Ishikawa (cell line): ENCODE measurements around the gene IPO9.

Experiments used
- CEBPB ChIP-seq: IDR thresholded peaks from 2 replicates; pipeline ENCODE4 v1.6.1; 2012
- NFIC ChIP-seq: IDR thresholded peaks from 2 replicates; pipeline ENCODE4 v1.6.1; 2012
- RAD21 ChIP-seq: IDR thresholded peaks from 2 replicates; pipeline ENCODE4 v1.6.1; 2012; ENCODE audit warnings: low read depth
- TAF1 ChIP-seq: IDR thresholded peaks from 2 replicates; pipeline ENCODE4 v1.6.1; 2012; ENCODE audit warnings: low read depth, mild to moderate bottlenecking
- TEAD4 ChIP-seq: IDR thresholded peaks from 2 replicates; pipeline ENCODE4 v1.6.1; 2012
- YY1 ChIP-seq: IDR thresholded peaks from 2 replicates; pipeline ENCODE4 v1.6.1; 2012; ENCODE audit warnings: low read depth
- TF ChIP-seq, protein P1 (sequence below): IDR thresholded peaks from 2 replicates; pipeline ENCODE4 v1.6.1; 2012; ENCODE audit warnings: low read depth, mild to moderate bottlenecking

- no peak for TF ChIP-seq YY1
- no peak for TF ChIP-seq CEBPB
- TF ChIP-seq, protein P1, sequence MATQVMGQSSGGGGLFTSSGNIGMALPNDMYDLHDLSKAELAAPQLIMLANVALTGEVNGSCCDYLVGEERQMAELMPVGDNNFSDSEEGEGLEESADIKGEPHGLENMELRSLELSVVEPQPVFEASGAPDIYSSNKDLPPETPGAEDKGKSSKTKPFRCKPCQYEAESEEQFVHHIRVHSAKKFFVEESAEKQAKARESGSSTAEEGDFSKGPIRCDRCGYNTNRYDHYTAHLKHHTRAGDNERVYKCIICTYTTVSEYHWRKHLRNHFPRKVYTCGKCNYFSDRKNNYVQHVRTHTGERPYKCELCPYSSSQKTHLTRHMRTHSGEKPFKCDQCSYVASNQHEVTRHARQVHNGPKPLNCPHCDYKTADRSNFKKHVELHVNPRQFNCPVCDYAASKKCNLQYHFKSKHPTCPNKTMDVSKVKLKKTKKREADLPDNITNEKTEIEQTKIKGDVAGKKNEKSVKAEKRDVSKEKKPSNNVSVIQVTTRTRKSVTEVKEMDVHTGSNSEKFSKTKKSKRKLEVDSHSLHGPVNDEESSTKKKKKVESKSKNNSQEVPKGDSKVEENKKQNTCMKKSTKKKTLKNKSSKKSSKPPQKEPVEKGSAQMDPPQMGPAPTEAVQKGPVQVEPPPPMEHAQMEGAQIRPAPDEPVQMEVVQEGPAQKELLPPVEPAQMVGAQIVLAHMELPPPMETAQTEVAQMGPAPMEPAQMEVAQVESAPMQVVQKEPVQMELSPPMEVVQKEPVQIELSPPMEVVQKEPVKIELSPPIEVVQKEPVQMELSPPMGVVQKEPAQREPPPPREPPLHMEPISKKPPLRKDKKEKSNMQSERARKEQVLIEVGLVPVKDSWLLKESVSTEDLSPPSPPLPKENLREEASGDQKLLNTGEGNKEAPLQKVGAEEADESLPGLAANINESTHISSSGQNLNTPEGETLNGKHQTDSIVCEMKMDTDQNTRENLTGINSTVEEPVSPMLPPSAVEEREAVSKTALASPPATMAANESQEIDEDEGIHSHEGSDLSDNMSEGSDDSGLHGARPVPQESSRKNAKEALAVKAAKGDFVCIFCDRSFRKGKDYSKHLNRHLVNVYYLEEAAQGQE = no peak
- no peak for TF ChIP-seq TAF1
- no peak for TF ChIP-seq NFIC
- no peak for TF ChIP-seq TEAD4
- no peak for TF ChIP-seq RAD21
These were observed 42.1 kb upstream of the IPO9 start for GRCh38 chr1:201786824-201787223.
